ENCODE data around the gene SKI. TPM values are rescaled to one million over a fixed set of nuclear protein-coding genes. Genes with fewer than 3 reads are reported as not detected.

Gene SKI
- total RNA-seq, 6 experiments from 2014 or later, result 23.7 to 84.8 (median 31.4) TPM

DNA sequence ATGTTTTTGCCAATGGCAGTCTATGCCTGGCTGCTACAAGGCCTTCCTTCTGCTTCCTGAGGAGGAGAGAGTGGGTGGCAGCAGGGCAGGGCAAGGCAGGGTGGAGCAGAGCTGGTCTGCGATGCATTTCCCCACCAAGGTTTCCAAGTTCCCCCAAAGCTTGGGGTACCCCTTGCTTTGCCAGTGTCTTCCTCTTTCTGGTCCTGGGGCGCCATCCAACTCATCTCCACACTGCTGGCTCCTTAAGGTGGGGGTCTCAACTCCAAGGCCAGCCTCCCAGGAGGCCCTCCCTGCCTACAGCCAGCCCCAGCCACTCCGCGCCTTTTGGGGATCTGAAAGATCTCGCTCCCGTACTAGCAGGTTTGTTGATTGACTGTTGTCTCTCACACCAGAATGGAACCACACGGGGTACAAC, 3.9 kb upstream of the SKI start:
- H3K36me3 ChIP-seq, result no peaks in the 10 kb centered on the region
- intact Hi-C loops (cut with DNase I), result no loop called here
- H3K4me1 ChIP-seq, result no peaks in the 10 kb centered on the region
- H3K4me3 ChIP-seq, result no peak overlapping the region
- no peak overlapping the region for H3K27ac ChIP-seq
- H3K27me3 ChIP-seq, result no peaks in the 10 kb centered on the region
- H3K9me3 ChIP-seq, result no peaks in the 10 kb centered on the region
- DNase-seq, result no peak
- WGBS (ENCODE audit: insufficient coverage, low coverage, low lambda C conversion rate, missing lambda C conversion rate), result no CpG with 5 or more reads among the region's 7 CpGs
- no peak for ATAC-seq
- no peak for TF ChIP-seq POLR2A (IDR thresholded peaks at IDR 0.05)
- no peak for TF ChIP-seq CTCF (IDR thresholded peaks at IDR 0.05)

GRCh38 chr1:2224631-2225428, 3.3 kb upstream of the SKI start:
- 61% methylated on average over 4 of the region's 18 CpGs for WGBS (ENCODE audit: insufficient coverage, low coverage, low lambda C conversion rate, missing lambda C conversion rate)
- peaks cover 0 to under 1% (median 0%) of the 10 kb centered on the region in 4 donors for H3K4me1 ChIP-seq
- H3K27me3 ChIP-seq, result no peaks in the 10 kb centered on the region
- DNase-seq, result peak in 1 of 3 donors; percentile 44
- H3K36me3 ChIP-seq, result no peaks in the 10 kb centered on the region
- ATAC-seq, result no peak
- H3K9me3 ChIP-seq, result no peaks in the 10 kb centered on the region
- intact Hi-C loops (cut with DNase I), result no loop called here
- no peak overlapping the region for H3K27ac ChIP-seq
- H3K4me3 ChIP-seq, result no peak overlapping the region
- TF ChIP-seq POLR2A (IDR thresholded peaks at IDR 0.05) (no peak), CTCF (IDR thresholded peaks at IDR 0.05) (no peak)

GRCh38 chr1:2226525-2227345, 1.4 kb upstream of the SKI start:
- TF ChIP-seq POLR2A (IDR thresholded peaks at IDR 0.05), result no peak
- no peak for TF ChIP-seq CTCF (IDR thresholded peaks at IDR 0.05)
- WGBS (ENCODE audit: insufficient coverage, low coverage, low lambda C conversion rate, missing lambda C conversion rate), result no CpG with 5 or more reads among the region's 73 CpGs
- peaks cover 0 to 19% (median 7%) of the 10 kb centered on the region in 4 donors for H3K4me1 ChIP-seq
- H3K27ac ChIP-seq, result peak overlapping the region; percentile 97
- H3K36me3 ChIP-seq, result no peaks in the 10 kb centered on the region
- H3K4me3 ChIP-seq, result peak overlapping the region; percentile 73 to 80 (median 78)
- DNase-seq, result peak; percentile 54 to 73 (median 58)
- intact Hi-C loops (cut with DNase I), result no loop called here
- ATAC-seq, result no peak
- no peaks in the 10 kb centered on the region for H3K9me3 ChIP-seq
- H3K27me3 ChIP-seq, result no peaks in the 10 kb centered on the region

DNA sequence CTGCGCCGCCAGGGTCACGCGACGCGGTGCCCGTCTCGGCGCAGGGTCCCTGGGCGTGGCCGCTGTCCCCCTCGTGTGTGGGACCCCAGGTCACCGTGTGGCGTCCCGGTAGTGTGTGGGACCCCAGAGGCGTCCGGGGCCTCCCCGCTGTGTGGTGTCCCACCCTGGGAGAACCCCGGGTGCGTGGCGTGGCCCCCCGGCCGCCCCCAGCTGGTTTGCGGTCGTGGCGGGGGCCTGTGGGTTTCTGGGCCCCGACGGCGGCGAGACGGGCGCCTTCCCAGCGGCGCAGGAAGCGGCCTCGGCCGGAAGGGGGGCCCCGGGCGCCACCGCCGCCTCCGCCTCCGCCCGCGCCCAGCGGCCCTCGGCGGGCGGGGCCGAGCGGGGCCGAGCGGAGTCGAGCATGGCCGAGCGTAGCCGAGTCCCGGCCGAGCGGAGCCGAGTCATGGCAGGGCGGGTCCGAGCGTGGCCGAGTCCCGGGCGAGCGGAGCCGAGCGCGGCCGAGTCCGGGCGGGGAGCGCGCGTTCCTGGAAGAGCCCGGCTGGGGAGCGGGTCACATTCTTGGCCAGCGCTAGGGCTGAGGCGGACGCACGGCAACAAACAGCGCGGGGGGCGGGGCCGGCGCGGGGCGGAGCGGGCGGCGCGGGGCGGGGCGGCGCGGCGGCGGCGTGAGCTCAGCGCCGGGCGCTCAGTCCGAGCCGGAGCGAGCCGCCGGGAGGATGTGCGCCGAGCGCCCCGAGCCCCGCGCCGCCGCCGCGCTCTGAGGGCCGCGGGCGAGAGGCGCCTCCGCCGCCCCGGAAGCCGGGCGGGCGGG, 568 bp upstream of the SKI start:
- Histone ChIP-seq H3K4me1 (peaks cover 0 to 27% (median 13%) of the 10 kb centered on the region in 4 donors), H3K9me3 (no peaks in the 10 kb centered on the region), H3K4me3 (peak overlapping the region; percentile 73 to 80 (median 78)), H3K27ac (peak overlapping the region; percentile 97), H3K27me3 (no peaks in the 10 kb centered on the region), H3K36me3 (no peaks in the 10 kb centered on the region)
- intact Hi-C loops (cut with DNase I), result no loop called here
- ATAC-seq (peak; percentile 75 to 81 (median 78)), DNase-seq (peak; percentile 96 to 97 (median 96))
- TF ChIP-seq CTCF (IDR thresholded peaks at IDR 0.05), result peak in 2 of 4 donors; percentile 29 to 35
- TF ChIP-seq POLR2A (IDR thresholded peaks at IDR 0.05), result peak; percentile 95
- 0% methylated on average over 4 of the region's 129 CpGs for WGBS (ENCODE audit: insufficient coverage, low coverage, low lambda C conversion rate, missing lambda C conversion rate)
